ENCODE results near the gene SLC2A13. TPM values are rescaled to one million over a fixed set of nuclear protein-coding genes. Genes with fewer than 3 reads are reported as not detected.
"Not testable (repeated sequence)": the region's sequence is repeated elsewhere in the genome, so short reads cannot be mapped to it uniquely, and the experiment has no call there.

The SLC2A13 gene
- total RNA-seq, 1 experiment from 2014 or later, result 12.1 TPM

- ChIA-PET CTCF (no interaction called here), POLR2A (no interaction called here)
- Histone ChIP-seq H3K4me3 (ENCODE audit: low read depth in 2 of 2, low read length in 2 of 2) (no peak overlapping the region), H3K4me1 (ENCODE audit: control insufficient read depth, insufficient read depth, low read length) (no peaks in the 10 kb centered on the region), H3K27ac (ENCODE audit: low read length) (no peak overlapping the region), H3K27me3 (ENCODE audit: control insufficient read depth, insufficient read depth, low read length) (no peaks in the 10 kb centered on the region), H3K9me3 (ENCODE audit: control insufficient read depth, insufficient read depth, low read depth, low read length) (peaks cover 24% of the 10 kb centered on the region; the same call in 1 of the 2 replicates), H3K36me3 (ENCODE audit: control insufficient read depth, insufficient read depth, low read length) (no peaks in the 10 kb centered on the region)
- no TSS peak for BruUV-seq (replicated peaks)
- DNase-seq (ENCODE audit: low read depth, low spot score) (no peak), ATAC-seq (no peak)
- intact Hi-C loops (cut with micrococcal nuclease; ENCODE audit: unreplicated experiment) (no loop called here), in situ Hi-C loops (cut with HindIII; ENCODE audit: low pct_unique_long_range_greater_than_20kb, low sequenced_read_pairs) (no loop called here)
- TF ChIP-seq TCF7L2 (IDR thresholded peaks at IDR 0.05; ENCODE audit: low read depth, low read length) (no peak), SIN3A (IDR thresholded peaks at IDR 0.05; ENCODE audit: borderline replicate concordance, insufficient read depth, low read depth, low read length) (no peak), POLR2AphosphoS5 (IDR thresholded peaks at IDR 0.05; ENCODE audit: low read depth, low read length) (no peak), CTCF (IDR thresholded peaks at IDR 0.05) (no peak), REST (IDR thresholded peaks at IDR 0.05; ENCODE audit: insufficient read depth in 1 of 2, low read depth in 2 of 2, low read length in 1 of 2) (no peak)
These were observed 208.6 kb downstream of the SLC2A13 start for GRCh38 chr12:39897315-39897714.

GRCh38 chr12:39893388-39893787 is 212.5 kb downstream of the SLC2A13 start:
- H3K27me3 ChIP-seq (ENCODE audit: control insufficient read depth, insufficient read depth, low read length); POLR2A ChIA-PET; intact Hi-C loops (cut with micrococcal nuclease; ENCODE audit: unreplicated experiment); in situ Hi-C loops (cut with HindIII; ENCODE audit: low pct_unique_long_range_greater_than_20kb, low sequenced_read_pairs); CTCF ChIA-PET; H3K27ac ChIP-seq (ENCODE audit: low read length); H3K36me3 ChIP-seq (ENCODE audit: control insufficient read depth, insufficient read depth, low read length); DNase-seq (ENCODE audit: low read depth, low spot score); H3K4me1 ChIP-seq (ENCODE audit: control insufficient read depth, insufficient read depth, low read length); ATAC-seq; H3K4me3 ChIP-seq (ENCODE audit: low read depth in 2 of 2, low read length in 2 of 2); BruUV-seq (replicated peaks): not testable (repeated sequence)
- peaks cover 22% of the 10 kb centered on the region; the same call in 1 of the 2 replicates for H3K9me3 ChIP-seq (ENCODE audit: control insufficient read depth, insufficient read depth, low read depth, low read length)

- TF ChIP-seq SIN3A (IDR thresholded peaks at IDR 0.05; ENCODE audit: borderline replicate concordance, insufficient read depth, low read depth, low read length) (no peak), POLR2AphosphoS5 (IDR thresholded peaks at IDR 0.05; ENCODE audit: low read depth, low read length) (no peak), TCF7L2 (IDR thresholded peaks at IDR 0.05; ENCODE audit: low read depth, low read length) (no peak), REST (IDR thresholded peaks at IDR 0.05; ENCODE audit: insufficient read depth in 1 of 2, low read depth in 2 of 2, low read length in 1 of 2) (no peak), CTCF (IDR thresholded peaks at IDR 0.05) (no peak)
- Histone ChIP-seq H3K9me3 (ENCODE audit: control insufficient read depth, insufficient read depth, low read depth, low read length) (peaks cover 14% of the 10 kb centered on the region; the same call in 1 of the 2 replicates), H3K4me3 (ENCODE audit: low read depth in 2 of 2, low read length in 2 of 2) (no peak overlapping the region), H3K4me1 (ENCODE audit: control insufficient read depth, insufficient read depth, low read length) (no peaks in the 10 kb centered on the region), H3K27ac (ENCODE audit: low read length) (no peak overlapping the region), H3K27me3 (ENCODE audit: control insufficient read depth, insufficient read depth, low read length) (no peaks in the 10 kb centered on the region), H3K36me3 (ENCODE audit: control insufficient read depth, insufficient read depth, low read length) (no peaks in the 10 kb centered on the region)
- intact Hi-C loops (cut with micrococcal nuclease; ENCODE audit: unreplicated experiment) (no loop called here), in situ Hi-C loops (cut with HindIII; ENCODE audit: low pct_unique_long_range_greater_than_20kb, low sequenced_read_pairs) (no loop called here)
- ATAC-seq (no peak), DNase-seq (ENCODE audit: low read depth, low spot score) (no peak)
- ChIA-PET CTCF (no interaction called here), POLR2A (no interaction called here)
- no TSS peak for BruUV-seq (replicated peaks)
These were observed 213.7 kb downstream of the SLC2A13 start for GRCh38 chr12:39892146-39892545.
